Amniotic stem cell (primary cell): Measurements from ENCODE around the gene EHD3.
"Not testable (repeated sequence)": the region's sequence is repeated elsewhere in the genome, so short reads cannot be mapped to it uniquely, and the experiment has no call there.

Experiments
- DNase-seq: peaks from one replicate; lab custom pipeline; 2025; lab: John Stamatoyannopoulos, UW

The EHD3 gene

DNA sequence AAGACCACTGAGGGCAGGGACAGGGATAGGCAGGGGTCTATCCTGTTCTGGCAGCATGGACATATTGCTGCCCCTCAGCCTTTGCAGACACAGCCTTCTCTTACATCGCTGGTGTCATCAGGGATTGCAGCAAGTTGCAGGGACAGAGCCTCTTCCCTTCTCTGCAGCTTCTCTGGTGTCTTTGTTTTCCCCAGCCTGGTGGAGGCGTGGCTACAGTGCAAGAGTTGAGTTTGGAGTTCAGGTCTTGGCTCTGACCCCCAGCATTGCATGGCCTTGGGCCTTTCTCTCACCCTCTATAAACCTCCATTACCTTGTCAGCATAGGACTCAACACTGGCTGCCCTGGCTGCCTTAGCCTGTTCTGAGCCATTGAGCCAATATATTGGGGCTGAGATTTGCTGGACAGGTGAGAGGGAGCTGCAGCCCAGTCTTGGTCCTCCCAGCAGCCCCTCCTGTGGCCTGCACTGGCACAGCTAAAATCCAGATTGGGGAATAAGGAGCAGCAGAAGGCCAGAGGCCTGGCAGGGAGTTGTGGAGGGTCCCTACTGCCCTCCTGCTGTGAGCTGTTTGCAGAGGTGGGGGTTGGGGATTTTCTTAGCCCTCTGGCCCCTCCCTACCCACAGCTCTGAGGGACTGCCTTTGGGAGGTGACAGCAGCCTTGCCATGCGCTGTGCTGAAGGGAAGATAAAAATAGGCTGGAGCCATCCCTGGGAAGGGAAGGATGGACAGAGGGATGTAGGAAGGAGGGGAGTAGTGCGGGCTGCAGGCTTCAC, 22.8 kb downstream of the EHD3 start:
- no peak for DNase-seq

DNA sequence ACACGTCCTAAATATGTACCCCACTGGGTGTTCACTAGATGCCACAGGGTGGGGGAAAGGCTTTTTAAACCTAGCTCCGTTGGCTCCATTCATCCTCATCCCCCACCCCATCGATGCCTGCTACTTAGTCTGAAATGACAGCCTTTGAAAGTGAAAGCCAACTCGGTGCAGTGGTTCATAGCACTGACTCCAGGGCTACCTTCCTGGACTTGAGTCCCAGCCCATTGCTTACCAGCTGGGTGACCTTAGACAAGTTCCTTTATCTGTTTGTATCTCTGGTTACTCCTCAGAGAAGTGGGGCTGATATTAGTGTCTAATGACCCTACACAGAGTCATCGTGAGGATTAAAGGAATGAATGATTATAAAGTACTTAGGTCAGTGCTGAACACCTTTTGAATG, 24.4 kb downstream of the EHD3 start:
- no peak for DNase-seq

DNA sequence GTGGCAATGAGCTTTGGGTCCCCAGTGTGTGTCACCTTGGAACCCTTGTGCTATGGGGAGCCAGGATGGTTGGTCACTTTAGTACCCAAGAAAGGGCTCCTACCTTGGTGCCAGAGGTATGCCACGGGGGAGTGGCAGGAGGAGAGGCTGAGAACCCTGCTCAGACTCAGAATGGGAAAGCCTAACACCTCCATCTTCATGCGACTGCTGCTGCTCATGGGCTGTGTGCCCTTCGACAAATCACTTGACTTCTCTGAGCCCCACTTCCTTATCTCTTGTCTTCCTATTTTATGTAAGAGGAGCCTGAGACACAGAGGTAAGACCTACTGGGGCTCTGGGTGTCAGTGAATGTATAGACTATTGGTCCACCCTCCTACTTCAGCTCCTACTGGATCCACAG, 25.1 kb downstream of the EHD3 start:
- no peak for DNase-seq

DNA sequence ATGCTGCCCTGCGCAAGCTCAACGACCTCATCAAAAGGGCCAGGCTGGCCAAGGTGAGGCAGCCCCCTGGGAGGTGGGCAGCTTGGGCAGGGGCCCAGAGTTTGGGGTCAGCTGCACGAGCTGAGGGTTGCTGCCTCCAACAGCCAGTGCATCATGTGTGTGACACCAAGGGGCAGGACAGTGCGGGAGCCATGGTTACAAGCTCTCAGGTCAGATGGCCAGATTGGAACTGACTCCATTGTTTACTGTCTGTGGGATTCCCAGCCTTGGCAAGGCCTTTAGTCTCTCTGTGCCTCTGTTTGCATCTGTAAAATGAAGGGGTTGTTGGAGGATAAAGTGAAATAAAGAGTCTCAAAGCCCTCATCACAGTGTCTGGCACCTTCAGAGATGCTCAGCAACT, 26.9 kb downstream of the EHD3 start:
- no peak for DNase-seq

DNA sequence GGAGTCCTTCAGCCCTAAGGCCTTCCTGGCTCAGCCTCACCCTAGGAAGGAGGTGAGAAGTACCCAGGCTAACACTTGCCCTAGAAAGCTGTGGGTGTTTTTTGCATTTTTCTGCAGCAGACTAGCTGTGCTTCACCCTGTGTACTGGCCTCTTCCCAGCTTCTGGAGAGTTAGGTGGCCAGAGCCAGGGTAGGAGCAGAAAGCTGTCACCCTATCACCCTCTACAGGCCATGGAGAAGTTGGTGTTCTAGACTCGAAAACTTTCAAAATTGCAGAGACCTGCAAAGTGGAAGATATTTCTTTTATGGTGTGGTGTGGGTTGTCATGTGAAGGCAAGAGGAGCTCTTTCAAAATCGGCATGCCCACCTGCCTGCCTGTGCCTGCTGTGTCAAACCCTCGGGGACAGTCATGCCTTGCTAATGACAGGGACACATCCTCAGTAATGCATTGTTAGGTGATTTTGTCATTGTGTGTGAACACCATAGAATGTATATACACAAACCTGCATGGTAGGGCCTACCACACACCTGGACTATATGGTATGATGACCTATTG, 29.8 kb downstream of the EHD3 start:
- no peak for DNase-seq

DNA sequence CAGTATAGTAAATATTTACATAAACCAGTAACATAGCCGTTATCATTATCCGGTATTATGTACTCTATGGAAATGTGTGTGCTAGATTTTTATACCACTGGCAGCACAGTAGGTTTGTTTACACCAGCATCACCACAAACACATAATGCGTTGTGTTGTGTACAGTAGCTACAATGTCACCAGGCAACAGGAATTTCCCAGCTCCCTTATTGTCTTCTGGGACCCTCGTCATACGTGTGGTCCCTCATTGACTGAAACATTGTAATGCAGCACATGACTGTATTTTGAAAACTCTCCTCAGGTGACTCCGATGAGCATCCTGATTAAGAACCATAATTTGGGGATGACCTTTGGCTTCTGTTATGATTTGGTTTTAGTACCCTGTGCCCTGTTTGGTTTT, 31.3 kb downstream of the EHD3 start:
- no peak for DNase-seq

DNA sequence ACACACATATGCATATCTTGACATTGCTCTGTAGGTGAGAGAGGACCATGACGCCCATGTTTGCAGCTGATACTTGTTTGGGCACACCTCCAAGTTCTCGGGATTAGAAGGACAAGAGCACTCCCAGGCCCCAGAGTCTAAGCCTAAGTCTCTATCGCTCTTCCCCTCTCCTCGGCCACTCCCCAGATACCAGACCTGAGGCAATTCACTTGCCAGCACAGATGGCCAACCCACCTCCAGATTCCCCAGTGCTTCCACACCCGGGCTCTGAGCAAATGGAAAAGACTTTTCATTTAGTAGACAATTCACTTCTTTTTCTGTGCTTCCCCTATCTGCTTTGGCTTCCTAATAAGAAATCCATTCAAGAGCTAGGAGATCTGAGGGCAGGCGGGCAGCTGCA, 32.9 kb downstream of the EHD3 start:
- DNase-seq: no peak

DNA sequence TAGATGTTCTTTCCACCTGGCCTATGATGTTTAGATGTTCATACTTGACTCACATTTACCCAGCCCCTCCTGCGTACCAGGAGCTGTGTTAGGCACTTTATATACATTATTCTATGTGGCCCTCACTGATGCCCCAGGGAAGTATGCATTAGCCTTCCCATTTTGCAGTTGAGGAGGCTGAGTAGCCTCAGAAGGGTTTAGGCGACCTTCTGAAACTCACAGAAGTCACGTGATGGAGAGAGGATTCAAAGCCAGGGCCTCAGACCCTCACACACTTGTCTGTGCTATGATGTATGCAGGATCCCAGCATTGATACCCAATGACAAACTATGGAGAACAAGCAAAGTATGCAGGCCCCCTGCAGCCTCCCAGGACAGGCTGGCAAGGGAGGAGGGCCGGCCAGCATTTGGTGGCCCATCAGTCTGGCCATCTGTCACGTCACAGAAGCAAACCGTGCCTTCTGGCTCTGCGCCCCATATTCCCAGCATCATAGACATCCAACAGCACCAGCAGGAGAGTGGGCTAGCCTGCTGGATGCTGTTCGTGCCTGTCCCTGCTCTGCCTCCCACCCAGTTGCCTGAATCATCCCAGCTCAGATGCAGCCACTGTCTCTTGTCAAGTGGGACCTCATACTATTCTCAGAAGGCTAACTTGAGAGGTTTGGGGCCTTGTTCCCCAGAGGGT, 33.6 kb downstream of the EHD3 start:
- DNase-seq: no peak

DNA sequence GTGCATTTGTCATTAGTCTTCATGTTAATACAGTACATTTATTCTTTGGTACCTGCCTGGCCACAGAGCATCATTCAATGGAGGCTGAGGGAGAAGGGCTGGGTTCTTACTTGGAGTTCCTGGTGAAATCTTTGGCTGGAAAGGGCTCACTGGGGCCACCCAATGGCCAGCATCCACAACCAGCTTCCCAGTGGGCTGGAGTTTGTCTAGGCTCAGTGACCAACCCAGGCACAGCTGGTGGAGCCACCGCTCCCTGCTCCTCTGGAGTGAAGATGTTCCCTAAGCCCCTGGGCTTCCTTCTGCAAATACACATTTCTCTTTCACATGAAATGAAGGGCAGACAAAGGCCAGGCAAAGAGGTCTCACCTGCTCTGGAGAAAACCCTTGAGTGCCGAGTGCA, 34.4 kb downstream of the EHD3 start:
- no peak for DNase-seq

DNA sequence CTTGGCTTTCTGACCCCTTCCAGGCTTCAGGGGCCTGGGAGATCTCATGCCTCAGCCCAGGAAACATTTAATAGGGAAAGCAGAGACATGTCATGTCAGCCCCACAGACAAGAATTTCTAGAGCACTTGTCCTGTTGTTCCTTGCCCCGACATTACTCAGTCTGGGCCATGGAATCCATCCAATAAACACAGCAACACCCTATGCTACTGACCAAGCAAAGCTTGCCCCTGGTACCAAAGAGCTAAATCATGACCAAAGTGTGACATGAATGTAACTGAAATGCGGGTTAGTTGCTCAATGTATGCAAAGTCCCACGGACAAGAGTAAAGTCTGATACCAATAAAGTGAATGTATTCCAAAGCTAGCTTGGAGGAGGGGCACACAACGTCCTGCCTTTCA, 35.1 kb downstream of the EHD3 start:
- DNase-seq: no peak

DNA sequence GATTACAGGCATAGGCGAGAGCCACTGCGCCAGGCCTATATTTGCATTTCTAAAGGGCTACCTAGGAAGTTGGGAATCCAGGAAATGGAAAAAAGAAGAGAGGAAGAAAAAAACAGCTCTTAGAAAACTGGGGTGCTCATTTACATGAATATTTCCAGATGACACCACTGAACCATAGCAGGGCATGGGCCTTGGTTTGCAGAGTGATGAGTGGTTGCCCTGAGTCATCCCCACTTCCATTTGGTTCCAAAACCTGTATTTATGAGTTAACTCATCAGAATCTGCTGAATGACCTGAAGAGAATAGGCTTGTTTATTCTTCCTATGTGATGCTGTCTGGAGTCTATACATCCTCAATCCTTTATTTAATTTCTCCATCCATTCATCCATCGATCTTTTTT, 36.2 kb downstream of the EHD3 start:
- no peak for DNase-seq

DNA sequence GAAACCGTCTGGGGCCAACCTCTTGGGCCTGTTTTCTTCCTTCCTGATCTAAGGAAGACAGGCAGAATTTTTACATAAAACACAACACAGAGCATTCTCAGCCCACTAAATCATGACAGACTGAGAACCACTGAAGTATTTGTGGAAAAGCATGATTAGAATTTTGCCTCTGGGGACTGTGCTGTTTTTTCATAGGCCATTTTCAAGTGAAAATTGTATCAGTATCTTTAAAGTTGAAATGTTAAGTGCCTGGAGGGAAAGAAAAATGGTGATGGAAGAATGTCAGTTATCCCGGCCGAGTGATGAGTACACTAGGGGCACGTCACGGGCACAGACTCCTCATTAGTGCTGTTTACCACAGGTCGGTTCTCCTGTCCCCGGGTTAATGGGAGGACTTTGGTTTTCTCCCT, 36.9 kb downstream of the EHD3 start:
- no peak for DNase-seq

DNA sequence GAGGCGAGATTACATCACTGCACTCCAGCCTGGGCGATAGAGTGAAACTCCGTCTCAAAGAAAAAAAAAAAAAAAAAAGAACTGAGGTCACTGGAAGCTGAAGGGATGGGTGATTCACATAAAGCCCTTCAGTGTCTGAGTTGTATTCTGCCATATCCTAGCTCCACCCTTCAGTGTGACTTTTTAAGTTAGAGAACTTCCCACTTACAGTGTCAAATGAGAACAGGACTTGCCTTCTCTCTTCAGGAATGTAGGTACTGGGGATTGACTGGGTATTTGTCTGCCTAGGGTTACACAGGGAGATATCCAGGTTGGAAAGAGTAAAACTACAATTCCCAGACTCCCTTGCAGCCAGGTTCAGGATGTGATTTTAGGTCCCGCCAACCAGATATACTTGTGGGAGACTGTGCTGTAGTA, 37.9 kb downstream of the EHD3 start:
- DNase-seq: no peak

DNA sequence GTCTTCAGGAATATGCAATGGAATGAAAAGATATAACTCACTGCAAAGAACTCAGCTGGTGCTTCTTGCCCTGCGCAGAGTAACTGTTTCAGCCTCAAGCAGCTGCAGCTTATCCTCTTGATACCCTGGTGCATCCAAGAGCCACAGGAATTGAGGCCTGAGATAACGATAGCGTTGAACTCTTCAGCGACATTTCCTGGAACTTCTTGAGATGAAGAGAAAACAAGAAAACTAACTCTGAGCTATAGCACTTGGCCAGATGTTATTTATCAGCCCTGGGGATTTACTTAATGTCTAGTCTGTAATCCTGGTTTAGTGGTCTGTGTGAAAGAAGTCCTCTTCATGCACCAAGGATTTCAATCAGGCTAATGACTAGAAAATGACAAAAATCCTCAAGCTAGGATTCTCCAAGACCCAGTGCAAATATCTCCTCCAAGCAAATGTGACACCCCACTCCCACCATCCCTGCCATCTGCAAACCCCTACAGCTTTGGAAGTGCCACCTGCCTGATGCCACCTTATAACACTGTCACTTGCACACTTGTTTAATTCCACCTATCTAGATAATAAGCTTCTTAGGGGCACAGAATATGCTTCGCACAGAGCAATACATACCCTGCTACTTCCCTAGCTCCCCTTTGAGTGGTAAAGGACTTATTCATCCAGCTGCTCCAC, 40.6 kb downstream of the EHD3 start:
- DNase-seq: no peak

DNA sequence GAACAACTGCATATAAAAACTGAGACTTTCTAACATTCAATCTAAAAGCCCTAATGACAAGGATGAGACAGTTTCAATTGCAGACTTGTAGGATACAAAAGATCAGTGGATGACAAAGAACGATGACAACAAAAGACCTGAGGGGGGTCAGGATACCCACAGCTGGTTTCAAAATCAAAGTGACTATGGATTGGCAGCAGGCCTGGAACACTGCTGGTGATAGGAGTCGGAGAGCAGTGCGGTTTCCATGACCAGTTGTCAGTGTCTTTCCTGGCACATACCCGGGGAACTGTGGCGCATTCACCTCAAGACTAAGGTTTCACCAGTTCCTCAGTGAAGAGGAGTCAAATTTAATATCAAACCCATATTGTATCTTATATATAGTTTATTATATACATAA, 42.0 kb downstream of the EHD3 start:
- DNase-seq: no peak

DNA sequence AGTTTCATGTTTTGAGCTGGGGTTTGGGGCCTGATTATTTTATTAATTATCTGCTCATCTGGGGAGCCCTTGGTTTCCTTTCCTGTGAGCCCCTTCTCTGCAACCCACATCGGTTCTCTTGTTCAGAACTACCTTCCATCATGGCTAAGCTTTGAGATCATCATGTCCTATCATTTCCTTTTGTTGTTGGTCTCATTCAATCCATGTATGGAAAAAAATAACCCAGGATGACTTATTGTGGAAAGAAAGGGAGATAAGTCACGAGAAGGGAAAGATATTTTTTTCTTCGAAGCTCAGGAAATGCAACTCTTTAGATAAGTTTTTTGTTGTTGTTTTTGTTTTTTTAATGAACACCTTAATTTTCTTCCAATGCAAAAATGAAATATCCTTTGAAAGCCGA, 43.7 kb downstream of the EHD3 start:
- DNase-seq: no peak

DNA sequence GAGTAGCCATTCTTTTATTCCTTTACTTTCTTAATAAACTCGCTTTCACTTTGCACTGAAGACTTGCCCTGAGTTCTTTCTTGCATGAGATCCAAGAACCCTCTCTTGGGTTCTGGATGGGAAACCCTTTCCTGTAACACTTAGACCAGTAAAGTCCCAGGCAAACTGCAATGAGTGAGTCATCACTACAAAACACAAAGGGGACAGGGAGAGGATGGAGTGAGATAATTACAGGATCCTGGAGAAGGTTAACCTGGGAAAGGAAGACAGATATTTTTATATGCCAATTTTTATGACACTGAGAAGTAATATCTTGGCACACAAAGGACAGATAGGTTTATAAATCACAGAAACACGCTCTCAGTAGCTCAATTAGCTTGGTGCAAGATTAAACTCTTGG, 48.7 kb downstream of the EHD3 start:
- no peak for DNase-seq

DNA sequence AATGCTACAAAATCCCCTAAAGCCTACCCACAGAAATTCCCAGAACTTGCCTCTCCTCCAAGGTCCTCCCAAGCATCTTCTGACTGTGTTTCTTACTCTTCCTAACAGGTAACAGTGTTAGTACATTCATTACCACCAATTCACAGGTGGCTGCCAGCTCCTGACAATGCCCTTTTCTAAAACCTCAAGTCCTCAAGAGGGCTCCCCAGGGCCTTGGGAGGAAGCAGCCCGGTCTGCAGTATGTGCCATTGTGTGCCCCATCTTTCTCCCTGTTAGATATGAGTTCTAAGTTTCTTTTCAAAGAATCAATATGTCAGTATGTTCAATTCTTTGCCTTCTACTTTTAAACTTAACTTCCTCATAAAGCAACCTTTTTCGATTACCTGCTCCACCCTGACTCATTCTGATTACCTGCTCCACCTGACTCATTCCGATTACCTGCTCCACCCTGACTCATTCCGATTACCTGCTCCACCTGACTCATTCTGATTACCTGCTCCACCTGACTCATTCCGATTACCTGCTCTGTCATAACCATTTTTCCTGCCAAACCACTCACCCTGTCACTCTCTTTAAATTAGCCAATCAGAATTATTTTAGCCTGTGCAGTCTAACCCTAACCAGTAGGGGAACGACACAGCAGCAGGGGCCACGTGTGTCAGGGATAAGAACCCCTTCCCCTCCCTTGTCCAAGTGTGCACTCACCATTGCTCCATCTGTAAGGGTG, 49.4 kb downstream of the EHD3 start:
- not testable (repeated sequence) for DNase-seq

DNA sequence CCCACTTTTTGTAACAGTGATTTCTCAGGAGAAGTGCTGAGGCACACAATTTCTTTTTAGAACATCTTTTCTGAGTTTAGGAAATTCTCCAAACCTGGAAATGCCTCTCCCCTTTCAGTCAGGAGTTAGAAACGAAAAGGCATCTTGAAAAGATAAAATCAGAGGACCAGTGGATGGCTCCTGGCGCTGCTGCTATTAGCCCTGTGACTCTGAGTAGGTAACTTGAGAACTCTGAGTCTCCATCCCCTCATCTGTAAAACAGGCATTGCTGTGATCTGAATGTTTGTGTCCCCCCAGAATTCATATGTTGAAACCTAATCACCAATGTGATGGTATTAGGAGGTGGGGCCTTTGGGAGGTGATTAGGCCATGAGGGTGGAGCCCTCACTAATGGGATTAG, 50.2 kb downstream of the EHD3 start:
- no peak for DNase-seq

DNA sequence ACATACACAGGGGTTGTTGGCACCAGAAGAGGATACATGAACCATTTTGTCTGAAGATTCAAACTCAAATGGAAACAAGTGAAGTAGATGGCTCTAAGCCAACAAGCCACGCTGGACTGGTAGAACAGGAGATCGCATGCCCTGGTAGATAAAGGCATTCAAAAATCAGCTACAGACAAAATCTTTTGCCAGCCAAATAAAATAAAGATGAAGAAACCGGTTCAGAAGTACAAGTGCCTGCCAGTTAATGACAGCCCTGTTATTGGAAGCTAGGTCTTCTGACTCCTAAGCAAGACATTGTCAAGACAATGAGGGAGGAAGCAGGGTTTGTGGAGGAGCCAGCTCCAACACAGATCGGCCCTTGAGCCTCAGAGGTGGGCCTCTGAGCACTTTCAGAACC, 52.3 kb downstream of the EHD3 start:
- DNase-seq: no peak

DNA sequence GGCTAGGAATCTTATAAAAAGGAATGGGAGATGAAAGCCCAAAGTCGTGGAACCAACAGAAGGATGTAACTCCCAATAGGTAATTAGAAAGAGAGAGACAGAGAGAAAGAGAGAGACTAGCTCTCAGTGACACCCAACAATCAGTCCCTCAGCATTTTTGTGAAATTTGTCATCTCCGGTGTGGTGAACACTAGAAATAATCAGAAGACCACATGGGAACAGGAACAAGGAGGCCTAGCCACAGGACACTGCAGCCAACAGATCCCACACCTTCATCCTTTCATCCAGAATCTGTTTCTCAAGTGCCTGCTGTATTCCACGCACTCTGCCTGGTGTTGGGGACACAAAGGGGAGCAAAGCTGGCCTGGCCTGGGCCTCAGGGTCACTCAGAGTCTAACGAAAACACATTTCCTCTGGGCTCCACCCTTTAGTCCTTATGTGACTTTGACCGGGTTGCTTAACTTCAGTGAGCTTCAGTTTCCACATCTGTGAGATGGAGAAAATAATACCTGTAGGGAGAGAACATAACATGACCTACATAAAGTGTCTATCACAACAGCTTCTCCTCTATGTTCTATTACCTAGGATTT, 53.1 kb downstream of the EHD3 start:
- DNase-seq: no peak

DNA sequence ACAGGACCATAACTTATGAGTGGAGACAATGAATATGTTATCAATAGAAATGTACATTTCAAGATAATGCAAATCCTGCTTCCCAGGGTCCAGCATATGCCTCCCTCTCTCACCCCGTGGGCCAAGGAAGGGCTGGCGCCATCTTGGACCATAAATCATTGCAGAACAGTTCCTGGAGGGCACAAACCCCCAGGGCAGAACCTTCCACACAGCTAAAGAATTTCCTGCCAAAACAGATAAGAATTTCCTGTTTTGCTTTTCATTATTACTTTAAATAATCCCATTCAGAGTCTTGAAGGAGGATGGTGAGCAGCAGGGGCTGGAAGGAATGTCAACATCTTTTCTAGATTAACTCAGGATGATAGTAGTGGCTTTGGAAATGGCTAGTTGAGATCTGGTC, 53.7 kb downstream of the EHD3 start:
- no peak for DNase-seq
